HG03108 (cell line): ENCODE data around the gene CES3.
"Not testable (repeated sequence)": the region's sequence is repeated elsewhere in the genome, so short reads cannot be mapped to it uniquely, and the experiment has no call there.

Source experiments
- ATAC-seq: cut with Tn5 transposase; IDR thresholded peaks from one replicate; pipeline ENCODE4 v1.9.1; 2021; ENCODE audit warnings: moderate library complexity; ENCODE audit not compliant: unreplicated experiment

Gene CES3

GRCh38 chr16:66964049-66964448 lies 3.0 kb downstream of the CES3 start:
- no peak for ATAC-seq

- no peak for ATAC-seq
These were observed 7.8 kb downstream of the CES3 start for GRCh38 chr16:66968847-66969246.

GRCh38 chr16:66970775-66971720 lies 10.0 kb downstream of the CES3 start:
- ATAC-seq = no peak

GRCh38 chr16:66972983-66973382 lies 11.9 kb downstream of the CES3 start:
- ATAC-seq = no peak

DNA sequence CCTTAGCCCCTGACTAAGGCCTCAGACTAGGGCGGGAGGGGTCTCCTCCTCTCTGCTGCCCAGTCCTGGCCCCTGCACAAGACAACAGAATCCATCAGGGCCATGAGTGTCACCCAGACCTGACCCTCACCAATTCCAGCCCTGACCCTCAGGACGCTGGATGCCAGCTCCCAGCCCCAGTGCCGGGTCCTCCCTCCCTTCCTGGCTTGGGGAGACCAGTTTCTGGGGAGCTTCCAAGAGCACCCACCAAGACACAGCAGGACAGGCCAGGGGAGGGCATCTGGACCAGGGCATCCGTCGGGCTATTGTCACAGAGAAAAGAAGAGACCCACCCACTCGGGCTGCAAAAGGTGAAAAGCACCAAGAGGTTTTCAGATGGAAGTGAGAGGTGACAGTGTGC lies 12.7 kb downstream of the CES3 start:
- ATAC-seq = no peak

DNA sequence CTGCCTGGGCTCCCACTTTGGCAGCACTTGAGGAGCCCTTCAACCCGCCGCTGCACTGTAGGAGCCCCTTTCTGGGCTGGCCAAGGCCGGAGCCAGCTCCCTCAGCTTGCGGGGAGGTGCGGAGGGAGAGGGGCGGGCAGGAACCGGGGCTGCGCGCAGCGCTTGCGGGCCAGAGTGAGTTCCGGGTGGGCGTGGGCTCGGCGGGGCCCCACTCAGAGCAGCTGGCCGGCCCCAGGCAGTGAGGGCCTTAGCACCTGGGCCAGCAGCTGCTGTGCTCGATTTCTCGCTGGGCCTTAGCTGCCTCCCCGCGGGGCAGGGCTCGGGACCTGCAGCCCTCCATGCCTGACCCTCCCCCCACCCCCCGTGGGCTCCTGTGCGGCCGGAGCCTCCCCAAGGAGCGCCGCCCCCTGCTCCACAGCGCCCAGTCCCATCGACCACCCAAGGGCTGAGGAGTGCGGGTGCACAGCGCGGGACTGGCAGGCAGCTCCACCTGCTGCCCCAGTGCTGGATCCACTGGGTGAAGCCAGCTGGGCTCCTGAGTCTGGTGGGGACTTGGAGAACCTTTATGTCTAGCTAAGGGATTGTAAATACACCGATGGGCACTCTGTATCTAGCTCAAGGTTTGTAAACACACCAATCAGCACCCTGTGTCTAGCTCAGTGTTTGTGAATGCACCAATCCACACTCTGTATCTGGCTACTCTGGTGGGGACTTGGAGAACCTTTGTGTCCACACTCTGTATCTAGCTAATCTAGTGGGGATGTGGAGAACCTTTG lies 13.3 kb downstream of the CES3 start:
- ATAC-seq = not testable (repeated sequence)

GRCh38 chr16:66974932-66975246 lies 13.8 kb downstream of the CES3 start:
- ATAC-seq = not testable (repeated sequence)

- no peak for ATAC-seq
These were observed 14.3 kb downstream of the CES3 start for GRCh38 chr16:66975302-66975893.

DNA sequence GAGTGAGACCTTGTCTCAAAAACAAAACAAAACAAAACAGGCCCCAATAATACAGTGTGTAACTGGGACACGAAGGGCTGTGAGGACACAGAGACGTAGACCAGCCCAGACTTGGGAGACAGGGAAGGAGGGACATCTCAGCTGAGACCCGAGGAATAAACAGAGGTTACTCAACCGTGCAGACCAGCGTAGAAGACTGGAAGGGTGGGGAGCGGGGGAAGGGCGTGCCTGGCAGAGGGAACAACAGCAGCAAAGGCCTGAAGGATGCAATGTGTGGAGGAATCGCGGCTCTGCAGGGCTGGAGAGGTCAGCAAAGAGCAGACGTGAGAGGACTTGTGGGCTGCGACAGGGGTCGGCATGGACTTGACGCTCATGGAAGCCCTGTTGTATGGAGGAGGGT lies 15.7 kb downstream of the CES3 start:
- no peak for ATAC-seq

DNA sequence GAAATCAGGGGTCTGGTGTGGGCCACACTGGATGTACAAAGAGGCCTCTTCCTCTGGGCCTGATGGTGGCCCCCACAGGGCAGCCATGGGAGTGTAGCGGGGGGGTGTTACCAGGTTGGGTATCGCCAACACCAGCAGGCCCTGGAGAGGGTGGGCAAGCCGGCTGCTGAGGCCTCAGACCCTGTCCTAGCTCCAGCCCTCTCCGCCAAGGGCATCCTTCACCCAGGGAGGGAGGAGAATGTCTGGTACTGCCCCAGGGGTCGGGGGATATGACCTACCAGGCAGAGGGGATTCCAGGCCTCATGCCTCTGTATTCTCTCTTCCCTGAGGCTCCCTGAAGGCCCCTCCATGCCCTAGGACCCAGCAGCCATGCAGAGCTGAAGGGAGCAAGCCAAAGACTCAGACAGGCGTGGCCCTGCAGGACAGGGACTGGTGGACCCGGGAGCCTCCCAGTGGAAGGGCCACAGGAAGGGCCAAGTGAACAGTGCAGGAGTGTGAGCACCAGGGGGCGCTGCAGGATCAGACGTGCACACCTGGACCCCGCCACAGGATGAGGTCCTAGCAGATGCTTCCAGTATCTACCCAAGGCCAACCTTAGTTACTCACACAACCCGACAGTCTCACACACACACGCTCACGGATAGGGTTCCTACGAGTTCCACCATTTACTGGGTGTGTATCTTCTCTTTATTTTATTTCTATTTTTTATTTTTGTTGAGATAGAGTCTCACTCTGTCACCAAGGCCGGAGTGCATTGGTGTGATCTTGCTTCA lies 16.5 kb downstream of the CES3 start:
- ATAC-seq = no peak

DNA sequence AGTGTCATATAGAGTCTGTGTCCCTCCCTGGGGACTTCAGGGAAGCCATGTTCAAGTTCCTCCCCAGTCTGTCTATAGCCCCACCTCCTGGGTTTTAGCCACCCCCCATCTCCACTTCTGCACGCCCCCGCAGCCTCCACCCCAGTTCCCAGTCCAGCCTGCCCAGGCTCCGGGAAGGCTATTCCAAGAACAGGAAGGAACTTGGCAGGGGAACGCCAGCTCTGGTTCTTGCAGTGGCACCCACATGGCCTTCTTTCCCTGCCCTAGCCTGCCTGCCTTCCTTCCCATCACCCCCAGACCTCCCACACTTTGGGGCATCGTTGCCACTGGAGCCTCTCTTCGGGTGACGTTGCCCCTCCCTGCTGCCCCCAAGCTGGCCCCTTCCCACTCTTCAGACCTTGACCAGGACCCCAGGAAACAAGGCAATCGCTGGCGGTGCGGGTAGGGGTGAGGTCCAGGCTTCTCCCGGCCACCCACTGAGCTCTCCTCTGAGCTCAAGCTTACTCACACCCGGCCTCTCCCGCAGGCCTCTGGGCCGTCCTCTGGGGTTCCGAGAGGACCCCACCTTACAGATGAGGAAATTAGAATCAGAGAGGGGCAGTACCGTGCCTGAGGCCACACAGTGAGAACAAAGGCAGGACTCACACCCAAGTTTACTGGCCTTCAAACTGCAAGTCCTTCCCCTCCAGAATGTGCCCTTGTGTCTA lies 18.1 kb downstream of the CES3 start:
- ATAC-seq = no peak

- ATAC-seq = no peak
These were observed 22.0 kb downstream of the CES3 start for GRCh38 chr16:66983033-66983432.

GRCh38 chr16:66984892-66985311 lies 23.8 kb downstream of the CES3 start:
- ATAC-seq = no peak

DNA sequence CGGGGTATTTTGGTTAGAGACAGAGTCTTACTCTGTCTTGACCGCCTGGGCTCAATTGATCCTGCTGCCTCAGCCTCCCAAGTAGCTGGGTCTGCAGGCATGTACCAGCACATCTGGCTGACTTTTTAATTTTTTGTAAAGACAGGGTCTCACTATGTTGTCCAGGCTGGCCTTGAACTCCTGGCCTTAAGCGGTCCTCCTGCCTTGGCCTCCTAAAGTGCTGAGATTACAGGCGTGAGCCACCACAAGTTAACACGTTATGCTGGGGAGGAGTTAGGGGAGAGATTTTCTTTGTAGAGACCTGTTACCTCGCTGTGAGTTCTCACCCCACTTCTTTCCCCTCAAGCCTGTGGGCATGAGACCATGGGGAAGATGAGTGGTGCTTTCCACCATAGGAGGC lies 25.5 kb downstream of the CES3 start:
- ATAC-seq = no peak

GRCh38 chr16:66988197-66988788 lies 27.2 kb downstream of the CES3 start, which contains the start of gene CES4A:
Gene CES4A (plus strand): TSS chr16:66988589. CDS start chr16:66988773, 184 bp downstream.
- ATAC-seq = no peak

DNA sequence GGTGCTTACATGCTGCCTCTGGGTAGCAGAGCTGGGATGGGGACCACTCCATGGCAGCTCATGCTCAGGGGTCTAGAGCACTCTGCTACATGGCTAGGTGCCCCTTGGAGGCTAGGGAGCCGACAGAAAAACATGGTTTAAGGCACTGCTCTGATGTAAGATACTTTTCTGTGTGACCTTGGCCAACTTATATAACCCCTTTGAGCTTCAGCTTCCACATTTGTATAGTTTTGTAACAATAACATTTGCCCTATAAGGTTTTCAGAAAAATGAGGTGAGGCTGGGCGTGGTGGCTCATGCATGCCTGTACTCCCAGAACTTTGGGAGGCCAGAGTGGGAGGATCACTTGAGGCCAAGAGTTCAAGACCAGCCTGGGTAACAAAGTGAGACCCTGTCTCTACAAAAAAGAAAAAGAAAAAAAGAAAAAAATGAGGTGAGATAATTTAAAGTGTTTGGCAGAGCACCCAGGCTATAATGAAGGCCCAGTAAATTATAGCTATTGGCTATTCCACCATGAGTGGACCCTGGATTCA lies 30.5 kb downstream of the CES3 start:
- ATAC-seq = no peak

GRCh38 chr16:66993558-66993957 lies 32.5 kb downstream of the CES3 start:
- not testable (repeated sequence) for ATAC-seq

- ATAC-seq = no peak
These were observed 35.4 kb downstream of the CES3 start for GRCh38 chr16:66996324-66996982.

DNA sequence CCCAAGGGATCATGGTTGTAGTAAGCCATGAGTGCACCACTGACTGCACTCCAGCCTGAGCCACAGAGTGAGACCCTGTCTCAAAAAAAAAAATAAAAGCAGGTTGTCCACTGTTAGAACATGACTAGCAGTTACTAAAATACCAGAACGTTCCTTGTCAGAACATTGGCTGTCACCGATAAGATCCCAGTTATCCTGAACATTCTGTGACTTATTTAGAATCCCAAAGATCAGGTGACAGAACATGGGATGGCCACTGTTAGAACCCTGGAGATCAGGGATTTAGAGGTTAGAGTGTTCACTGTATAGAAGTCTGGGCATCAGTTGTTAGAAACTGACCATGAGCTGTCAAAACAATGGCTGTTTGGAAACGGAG lies 35.9 kb downstream of the CES3 start:
- no peak for ATAC-seq
